ENCODE data around the gene CELA2A.

The CELA2A gene

DNA sequence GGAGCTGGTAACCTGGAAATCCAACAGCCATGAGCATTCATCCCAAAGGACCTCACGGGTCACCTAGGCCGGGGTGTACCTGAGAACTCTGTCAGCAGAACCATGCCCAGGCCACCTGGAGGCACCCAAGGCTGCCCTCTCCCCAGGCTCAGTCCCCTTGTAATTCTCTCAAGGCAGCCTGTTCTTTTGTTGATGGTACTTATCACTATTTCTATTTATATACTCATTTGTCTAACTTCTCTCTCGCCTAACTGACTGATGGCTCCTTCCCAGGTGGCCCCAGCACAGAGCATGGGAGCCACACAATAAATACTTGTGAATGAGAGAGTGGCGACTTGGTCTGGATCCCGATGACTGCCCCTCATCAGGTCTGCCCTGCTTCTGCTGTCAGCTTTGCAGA lies 50.7 kb downstream of the CELA2A start:
- H3K4me1 ChIP-seq (ENCODE audit: control insufficient read depth, insufficient read depth, low read depth, low read length): no peaks in the 10 kb centered on the region
- WGBS: 94% methylated on average over 5 of the region's 5 CpGs
- no peak overlapping the region for H2BK15ac ChIP-seq (ENCODE audit: low read depth, poor library complexity, severe bottlenecking)
- H2AK5ac ChIP-seq (ENCODE audit: low read length, severe bottlenecking): no peak overlapping the region
- no peaks in the 10 kb centered on the region for H3K9me3 ChIP-seq (ENCODE audit: control insufficient read depth, low read length)
- no peak overlapping the region for H3K4me3 ChIP-seq (ENCODE audit: insufficient read depth in 1 of 2, low read depth in 1 of 2, low read length in 2 of 2)
- no peak overlapping the region for H3K14ac ChIP-seq (ENCODE audit: low read length in 2 of 2)
- no peak overlapping the region for H2BK12ac ChIP-seq (ENCODE audit: low read length in 2 of 2)
- no peak overlapping the region for H3K27ac ChIP-seq (ENCODE audit: low read length, poor library complexity, severe bottlenecking)
- no peaks in the 10 kb centered on the region for H3K27me3 ChIP-seq (ENCODE audit: control insufficient read depth in 1 of 2, insufficient read depth in 1 of 2, low read length in 2 of 2)
- H3K23ac ChIP-seq (ENCODE audit: low read length in 2 of 2): no peak overlapping the region
- H2BK120ac ChIP-seq (ENCODE audit: low read depth, low read length): no peak overlapping the region
- H3K18ac ChIP-seq (ENCODE audit: low read depth in 1 of 2, low read length in 2 of 2): no peak overlapping the region
- H3K9ac ChIP-seq (ENCODE audit: low read length): no peak overlapping the region
- H3K79me1 ChIP-seq (replicated peaks; ENCODE audit: low read length, poor library complexity, severe bottlenecking): peaks cover 21% of the 10 kb centered on the region
- no peak overlapping the region for H3K4ac ChIP-seq (ENCODE audit: low read depth in 1 of 2, low read length in 2 of 2)
- no peak for DNase-seq
- no peak overlapping the region for H4K8ac ChIP-seq (ENCODE audit: low read length)
- no peak overlapping the region for H3K4me2 ChIP-seq (ENCODE audit: low read length, poor library complexity, severe bottlenecking)
- no peak overlapping the region for H4K91ac ChIP-seq (ENCODE audit: low read length)
- no peak overlapping the region for H2AFZ ChIP-seq (ENCODE audit: low read depth, low read length)
- peaks cover 19 to 41% of the 10 kb centered on the region in 2 experiments for H3K36me3 ChIP-seq (ENCODE audit: control insufficient read depth in 1 of 2, insufficient read depth in 2 of 2, low read depth in 1 of 2, low read length in 2 of 2)
- H2BK5ac ChIP-seq (ENCODE audit: low read depth, low read length, poor library complexity, severe bottlenecking): no peak overlapping the region

DNA sequence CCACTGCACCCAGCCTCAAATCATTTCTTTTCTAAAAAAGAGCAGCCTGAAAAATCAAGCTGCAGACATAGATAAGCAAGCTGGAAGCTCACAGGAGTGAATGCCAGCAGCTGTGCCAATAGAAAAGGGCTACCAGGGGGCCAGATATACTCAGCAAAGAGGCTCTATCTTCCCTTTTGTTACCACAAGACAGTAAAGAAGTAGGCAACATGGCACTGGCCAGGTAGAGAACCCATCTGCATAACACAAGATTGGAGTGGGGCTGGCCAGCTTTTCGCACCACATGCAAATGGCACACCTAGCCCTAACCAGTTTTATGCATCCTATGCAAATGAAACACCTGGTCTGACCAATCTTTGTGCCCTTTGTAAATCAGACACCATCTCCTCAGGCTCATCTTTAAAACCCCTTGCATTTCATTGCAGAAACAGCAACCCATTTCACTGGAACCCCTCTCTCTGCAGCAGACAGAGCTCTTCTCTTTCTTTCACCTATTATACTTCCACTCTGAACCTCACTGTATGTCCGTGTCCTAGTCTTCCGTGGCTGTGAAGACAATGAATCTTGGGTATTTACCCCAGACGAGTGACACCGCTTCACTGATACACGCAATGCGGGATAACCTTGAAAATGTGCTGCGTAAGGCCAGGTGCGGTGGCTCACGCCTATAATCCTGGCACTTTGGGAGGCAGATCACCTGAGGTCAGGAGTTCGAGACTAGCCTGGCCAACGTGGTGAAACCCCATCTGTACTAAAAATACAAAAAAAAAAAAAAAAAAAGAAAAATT lies 52.4 kb downstream of the CELA2A start:
- Histone ChIP-seq H2AK5ac (ENCODE audit: low read length, severe bottlenecking) (no peak overlapping the region), H2AFZ (ENCODE audit: low read depth, low read length) (no peak overlapping the region), H3K9ac (ENCODE audit: low read length) (no peak overlapping the region), H2BK120ac (ENCODE audit: low read depth, low read length) (no peak overlapping the region), H2BK15ac (ENCODE audit: low read depth, poor library complexity, severe bottlenecking) (no peak overlapping the region), H3K36me3 (ENCODE audit: control insufficient read depth in 1 of 2, insufficient read depth in 2 of 2, low read depth in 1 of 2, low read length in 2 of 2) (peaks cover 17 to 39% of the 10 kb centered on the region in 2 experiments), H3K14ac (ENCODE audit: low read length in 2 of 2) (no peak overlapping the region), H3K27ac (ENCODE audit: low read length, poor library complexity, severe bottlenecking) (no peak overlapping the region), H3K4ac (ENCODE audit: low read depth in 1 of 2, low read length in 2 of 2) (no peak overlapping the region), H4K91ac (ENCODE audit: low read length) (no peak overlapping the region), H3K27me3 (ENCODE audit: control insufficient read depth in 1 of 2, insufficient read depth in 1 of 2, low read length in 2 of 2) (no peaks in the 10 kb centered on the region), H4K8ac (ENCODE audit: low read length) (no peak overlapping the region), H3K4me3 (ENCODE audit: insufficient read depth in 1 of 2, low read depth in 1 of 2, low read length in 2 of 2) (no peak overlapping the region), H3K4me1 (ENCODE audit: control insufficient read depth, insufficient read depth, low read depth, low read length) (no peaks in the 10 kb centered on the region), H3K9me3 (ENCODE audit: control insufficient read depth, low read length) (no peaks in the 10 kb centered on the region), H3K18ac (ENCODE audit: low read depth in 1 of 2, low read length in 2 of 2) (no peak overlapping the region), H3K79me1 (replicated peaks; ENCODE audit: low read length, poor library complexity, severe bottlenecking) (peaks cover 23% of the 10 kb centered on the region), H3K4me2 (ENCODE audit: low read length, poor library complexity, severe bottlenecking) (no peak overlapping the region), H2BK12ac (ENCODE audit: low read length in 2 of 2) (no peak overlapping the region), H3K23ac (ENCODE audit: low read length in 2 of 2) (no peak overlapping the region), H2BK5ac (ENCODE audit: low read depth, low read length, poor library complexity, severe bottlenecking) (no peak overlapping the region)
- no peak for DNase-seq
- whole genome bisulfite sequencing: 83% methylated on average over 10 of the region's 12 CpGs

DNA sequence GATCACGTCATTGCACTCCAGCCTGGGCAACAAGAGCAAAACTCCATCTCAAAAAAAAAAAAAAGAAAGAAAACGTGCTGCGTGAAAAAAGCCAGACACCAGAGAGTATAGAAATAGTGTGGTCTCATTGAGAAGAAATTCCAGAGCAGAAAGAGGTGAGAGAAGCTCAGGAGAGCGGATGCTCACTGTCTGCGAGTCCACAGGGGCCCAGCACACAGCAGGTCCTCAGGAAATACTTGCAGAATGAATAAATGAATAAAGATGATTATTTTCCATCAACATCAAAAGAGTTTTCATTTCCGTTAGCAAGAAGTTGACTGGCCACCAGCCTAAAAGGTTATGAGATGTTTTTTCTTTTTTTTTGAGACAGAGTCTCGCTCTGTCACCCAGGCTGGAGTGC lies 53.1 kb downstream of the CELA2A start:
- 83% methylated on average over 6 of the region's 7 CpGs for WGBS
- H3K14ac ChIP-seq (ENCODE audit: low read length in 2 of 2): no peak overlapping the region
- no peak overlapping the region for H4K8ac ChIP-seq (ENCODE audit: low read length)
- no peak overlapping the region for H2BK12ac ChIP-seq (ENCODE audit: low read length in 2 of 2)
- peaks cover 18 to 34% of the 10 kb centered on the region in 2 experiments for H3K36me3 ChIP-seq (ENCODE audit: control insufficient read depth in 1 of 2, insufficient read depth in 2 of 2, low read depth in 1 of 2, low read length in 2 of 2)
- H3K4me2 ChIP-seq (ENCODE audit: low read length, poor library complexity, severe bottlenecking): no peak overlapping the region
- H2AK5ac ChIP-seq (ENCODE audit: low read length, severe bottlenecking): no peak overlapping the region
- H3K27me3 ChIP-seq (ENCODE audit: control insufficient read depth in 1 of 2, insufficient read depth in 1 of 2, low read length in 2 of 2): no peaks in the 10 kb centered on the region
- no peak for DNase-seq
- H2BK15ac ChIP-seq (ENCODE audit: low read depth, poor library complexity, severe bottlenecking): no peak overlapping the region
- no peaks in the 10 kb centered on the region for H3K4me1 ChIP-seq (ENCODE audit: control insufficient read depth, insufficient read depth, low read depth, low read length)
- H2BK120ac ChIP-seq (ENCODE audit: low read depth, low read length): no peak overlapping the region
- no peak overlapping the region for H2AFZ ChIP-seq (ENCODE audit: low read depth, low read length)
- no peak overlapping the region for H3K9ac ChIP-seq (ENCODE audit: low read length)
- no peaks in the 10 kb centered on the region for H3K9me3 ChIP-seq (ENCODE audit: control insufficient read depth, low read length)
- no peak overlapping the region for H3K23ac ChIP-seq (ENCODE audit: low read length in 2 of 2)
- peaks cover 23% of the 10 kb centered on the region for H3K79me1 ChIP-seq (replicated peaks; ENCODE audit: low read length, poor library complexity, severe bottlenecking)
- no peak overlapping the region for H2BK5ac ChIP-seq (ENCODE audit: low read depth, low read length, poor library complexity, severe bottlenecking)
- H3K27ac ChIP-seq (ENCODE audit: low read length, poor library complexity, severe bottlenecking): no peak overlapping the region
- H3K4me3 ChIP-seq (ENCODE audit: insufficient read depth in 1 of 2, low read depth in 1 of 2, low read length in 2 of 2): no peak overlapping the region
- H3K4ac ChIP-seq (ENCODE audit: low read depth in 1 of 2, low read length in 2 of 2): no peak overlapping the region
- no peak overlapping the region for H3K18ac ChIP-seq (ENCODE audit: low read depth in 1 of 2, low read length in 2 of 2)
- no peak overlapping the region for H4K91ac ChIP-seq (ENCODE audit: low read length)

DNA sequence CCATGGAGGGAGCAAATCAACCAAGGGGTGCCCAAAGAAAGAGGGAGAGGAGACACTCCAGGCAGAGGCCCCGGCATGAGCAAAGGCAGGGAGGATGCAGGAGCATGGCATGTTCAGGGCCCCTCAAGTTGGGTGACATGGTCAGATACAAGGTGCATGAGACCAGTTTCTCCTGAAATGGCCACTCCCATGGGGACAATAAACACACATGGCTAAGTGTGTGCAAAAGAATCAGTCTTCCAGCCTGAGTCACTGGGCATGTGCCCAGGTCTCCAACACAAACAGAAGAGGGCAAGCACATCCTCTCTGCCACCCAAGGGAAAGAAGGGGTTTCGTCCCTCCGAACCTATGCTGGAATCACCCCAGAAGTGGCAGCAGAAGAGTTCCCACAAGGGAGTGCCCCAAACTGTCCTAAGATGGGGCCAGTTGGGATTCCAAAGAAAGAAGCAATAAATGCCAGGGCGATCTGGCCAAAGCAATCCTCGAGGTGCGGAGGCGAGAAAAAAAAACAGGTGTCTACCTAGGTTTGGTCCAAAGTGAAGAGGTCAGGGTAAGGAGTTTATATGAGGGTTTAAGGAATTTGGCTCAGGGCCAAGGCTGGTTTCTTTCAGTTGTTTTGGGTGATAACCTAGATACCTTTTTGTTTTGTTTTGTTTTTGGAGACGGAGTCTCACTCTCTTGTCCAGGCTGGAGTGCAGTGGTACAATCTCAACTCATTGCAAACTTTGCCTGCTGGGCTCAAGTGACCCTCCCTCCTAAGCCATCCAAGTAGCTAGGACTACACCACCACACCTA lies 54.3 kb downstream of the CELA2A start:
- Histone ChIP-seq H2AFZ (ENCODE audit: low read depth, low read length) (no peak overlapping the region), H3K4me1 (ENCODE audit: control insufficient read depth, insufficient read depth, low read depth, low read length) (no peaks in the 10 kb centered on the region), H3K9ac (ENCODE audit: low read length) (no peak overlapping the region), H2BK5ac (ENCODE audit: low read depth, low read length, poor library complexity, severe bottlenecking) (no peak overlapping the region), H2BK120ac (ENCODE audit: low read depth, low read length) (no peak overlapping the region), H3K4me2 (ENCODE audit: low read length, poor library complexity, severe bottlenecking) (no peak overlapping the region), H4K91ac (ENCODE audit: low read length) (no peak overlapping the region), H2AK5ac (ENCODE audit: low read length, severe bottlenecking) (no peak overlapping the region), H3K4ac (ENCODE audit: low read depth in 1 of 2, low read length in 2 of 2) (no peak overlapping the region), H3K27me3 (ENCODE audit: control insufficient read depth in 1 of 2, insufficient read depth in 1 of 2, low read length in 2 of 2) (no peaks in the 10 kb centered on the region), H3K9me3 (ENCODE audit: control insufficient read depth, low read length) (no peaks in the 10 kb centered on the region), H3K27ac (ENCODE audit: low read length, poor library complexity, severe bottlenecking) (no peak overlapping the region), H4K8ac (ENCODE audit: low read length) (no peak overlapping the region), H3K14ac (ENCODE audit: low read length in 2 of 2) (peak overlapping the region in 1 of 2 experiments; percentile 74), H3K36me3 (ENCODE audit: control insufficient read depth in 1 of 2, insufficient read depth in 2 of 2, low read depth in 1 of 2, low read length in 2 of 2) (peaks cover 6 to 22% of the 10 kb centered on the region in 2 experiments), H3K79me1 (replicated peaks; ENCODE audit: low read length, poor library complexity, severe bottlenecking) (peaks cover 23% of the 10 kb centered on the region), H3K4me3 (ENCODE audit: insufficient read depth in 1 of 2, low read depth in 1 of 2, low read length in 2 of 2) (no peak overlapping the region), H3K23ac (ENCODE audit: low read length in 2 of 2) (no peak overlapping the region), H2BK15ac (ENCODE audit: low read depth, poor library complexity, severe bottlenecking) (no peak overlapping the region), H2BK12ac (ENCODE audit: low read length in 2 of 2) (no peak overlapping the region), H3K18ac (ENCODE audit: low read depth in 1 of 2, low read length in 2 of 2) (no peak overlapping the region)
- WGBS: 94% methylated on average over 8 of the region's 8 CpGs
- DNase-seq: no peak
